PC-3 (cell line): ENCODE measurements around the gene EMP3. TPM values are rescaled to one million over a fixed set of nuclear protein-coding genes. Genes with fewer than 3 reads are reported as not detected.

Source experiments
- ATAC-seq: fragments of 200-7000 bp; cut with Tn5 transposase; 2 replicates; pipeline ENCODE4 v1.9.1; 2020; ENCODE audit warnings: mild to moderate bottlenecking, moderate library complexity
- BruUV-seq: library from RNA; stranded (reverse); fragments of 400-500 nt; replicated peaks from 2 replicates; lab custom pipeline; 2021; lab: Mats Ljungman, UMichigan
- CTCF ChIA-PET: fragments of 300-600 bp; sonication (Branson Sonifier 250); formaldehyde crosslinking; loops from one replicate; lab custom pipeline; 2022; ENCODE audit warnings: antibody characterized with exemption; lab: Charles Lee
- POLR2A ChIA-PET: fragments of 300-600 bp; sonication (Branson Sonifier 250); formaldehyde crosslinking; loops from one replicate; lab custom pipeline; 2022; ENCODE audit warnings: antibody characterized with exemption; ENCODE audit not compliant: unreplicated experiment; lab: Charles Lee
- DNase-seq: peaks from one replicate; pipeline ENCODE4 v3.0.0-alpha.2; 2015
- H2AFZ ChIP-seq: fragments of 300-600 bp; sonication (generic); 2 replicates; pipeline ENCODE4 v1.6.0; 2016; ENCODE audit warnings: antibody characterized with exemption, low read length
- H3F3A ChIP-seq: fragments of 300-600 bp; sonication (generic); one replicate; pipeline ENCODE4 v1.6.0; 2017; ENCODE audit warnings: antibody characterized with exemption, low read length, control low read depth, mild to moderate bottlenecking; ENCODE audit not compliant: unreplicated experiment
- H3K27ac ChIP-seq: fragments of 300-600 bp; sonication (generic); 2 replicates; pipeline ENCODE4 v1.5.1; 2016; ENCODE audit warnings: mild to moderate bottlenecking, low read length
- H3K27me3 ChIP-seq: fragments of 300-600 bp; sonication (generic); 2 replicates; pipeline ENCODE4 v1.6.1; 2016; ENCODE audit warnings: low read length, mixed read lengths
- H3K36me3 ChIP-seq: fragments of 300-600 bp; sonication (generic); 2 replicates; pipeline ENCODE4 v1.6.1; 2016; ENCODE audit warnings: low read depth, mixed run types, low read length, mixed read lengths
- H3K4me1 ChIP-seq: fragments of 300-600 bp; sonication (generic); 2 replicates; pipeline ENCODE4 v1.5.1; 2016; ENCODE audit warnings: low read length; ENCODE audit not compliant: insufficient read depth
- H3K4me2 ChIP-seq: fragments of 300-600 bp; sonication (generic); 2 replicates; pipeline ENCODE4 v1.6.0; 2016; ENCODE audit warnings: low read length
- H3K4me3 ChIP-seq: fragments of 300-600 bp; sonication (generic); 2 replicates; pipeline ENCODE4 v1.5.1; 2016; ENCODE audit warnings: mild to moderate bottlenecking, low read length, mixed read lengths
- H3K79me2 ChIP-seq: fragments of 300-600 bp; sonication (generic); 2 replicates; pipeline ENCODE4 v1.6.1; 2017; ENCODE audit warnings: low read length, mixed read lengths
- H3K9ac ChIP-seq: fragments of 300-600 bp; sonication (generic); 2 replicates; pipeline ENCODE4 v1.6.0; 2016; ENCODE audit warnings: mild to moderate bottlenecking, low read length
- H3K9me2 ChIP-seq: fragments of 300-600 bp; sonication (generic); replicated peaks from 2 replicates; pipeline ENCODE4 v1.6.1; 2016; ENCODE audit warnings: mixed run types, low read length, mixed read lengths
- H3K9me3 ChIP-seq: fragments of 300-600 bp; sonication (generic); 2 replicates; pipeline ENCODE4 v1.6.1; 2016; ENCODE audit warnings: low read length, mixed read lengths
- H4K20me1 ChIP-seq: fragments of 300-600 bp; sonication (generic); 2 replicates; pipeline ENCODE4 v1.6.1; 2016; ENCODE audit warnings: low read length, mixed read lengths
- EZH2 ChIP-seq: fragments of 300-600 bp; sonication (generic); IDR thresholded peaks from one replicate; pipeline ENCODE4 v1.6.1; 2017; ENCODE audit warnings: antibody characterized with exemption, mild to moderate bottlenecking, low read length; ENCODE audit not compliant: unreplicated experiment
- EZH2phosphoT487 ChIP-seq: fragments of 300-600 bp; sonication (generic); IDR thresholded peaks from 2 replicates; pipeline ENCODE4 v1.6.1; 2018; ENCODE audit warnings: mild to moderate bottlenecking, antibody characterized with exemption, low read length, borderline replicate concordance
- intact Hi-C: fragments of 100-400 bp; cut with micrococcal nuclease; formaldehyde crosslinking; loops from 2 replicates; pipeline ENCODE4 v1.9.0; 2023
- total RNA-seq: library from RNA; depleted of rRNA; stranded (reverse); fragments of >200 nt; gene quantifications from 2 replicates; pipeline ENCODE4 v1.2.3, GENCODE V29; 2014
- TF ChIP-seq, protein P1 (sequence below): fragments of 300-600 bp; sonication (generic); conservative IDR thresholded peaks from 2 replicates; pipeline ENCODE4 v1.5.1; 2017; ENCODE audit warnings: antibody characterized with exemption, low read depth, mild to moderate bottlenecking, low read length

The EMP3 gene
- total RNA-seq, 1 experiment from 2014 or later: 31.9 TPM

DNA sequence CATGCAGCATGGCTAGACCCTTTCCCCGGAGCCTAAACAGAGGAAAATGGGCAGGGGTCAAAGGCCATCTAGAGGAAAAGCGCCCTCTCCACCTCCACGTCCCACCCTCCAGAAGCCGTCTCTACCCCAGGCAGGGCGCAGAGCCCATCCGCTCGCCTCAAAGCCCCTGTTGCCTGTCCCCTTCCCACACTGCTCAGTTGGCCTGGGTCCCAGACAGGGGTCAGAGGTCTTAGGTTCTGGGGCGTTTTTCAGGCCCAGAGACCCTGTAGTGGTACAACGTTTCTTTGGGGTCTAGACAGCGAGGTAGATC, 38.1 kb downstream of the EMP3 start:
- peak overlapping the region; percentile 66 for H3K4me3 ChIP-seq
- POLR2A ChIA-PET: interaction anchor here (0.7 to 1.1 kb wide), 2 partner anchors 31 to 129 kb away, joined by 4 to 6 read pairs; no protein-coding TSS in a partner anchor
- CTCF ChIA-PET: interaction anchor here (0.5 to 2.5 kb wide), 3 partner anchors 11 to 221 kb away, joined by 4 to 17 read pairs (median 5); partner anchors contain the start of gene KDELR1

DNA sequence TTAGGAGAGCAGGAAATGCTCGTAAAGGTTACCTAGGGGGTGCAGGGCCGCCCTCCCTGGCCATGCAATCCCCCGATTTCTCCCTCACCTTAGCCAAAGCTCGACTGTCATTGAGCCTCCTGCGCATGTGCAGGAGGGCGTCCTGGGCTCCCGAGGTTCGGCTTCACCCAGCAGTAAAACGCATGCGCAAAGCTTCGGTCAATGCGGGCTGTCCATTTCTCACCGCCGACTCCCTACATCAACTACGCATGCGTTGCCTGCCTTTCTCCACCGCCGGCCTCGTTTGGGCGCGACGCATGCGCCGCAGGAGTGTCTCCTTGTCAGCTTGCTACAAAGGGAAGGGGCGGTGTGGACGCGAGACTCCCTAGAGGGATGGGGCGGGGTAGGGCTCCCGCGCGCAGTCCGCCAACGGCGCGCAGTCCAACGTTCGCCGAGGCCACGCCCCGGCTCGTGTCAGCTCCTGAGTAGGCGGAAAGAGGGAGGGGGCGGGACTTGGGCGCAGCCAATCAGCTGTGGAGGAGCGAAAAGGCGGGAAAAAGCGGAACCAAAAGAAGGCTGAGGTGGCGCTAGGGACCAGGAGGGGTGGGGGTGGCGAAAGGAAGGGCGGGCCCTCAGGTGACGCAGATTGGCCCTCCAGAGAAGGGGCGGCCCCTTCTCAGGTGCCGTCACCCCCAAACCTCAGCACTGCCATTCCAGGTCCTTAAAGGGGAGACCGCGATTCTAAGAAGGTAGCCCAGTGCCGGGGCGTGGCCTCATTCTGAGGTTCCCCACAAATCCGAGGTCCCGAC, 38.7 kb downstream of the EMP3 start, which contains the start of the genes SYNGR4 and TMEM143:
TSS of gene SYNGR4 (plus strand) at position 558 of the 788 bp plus-strand sequence. CDS start 1,476 bp downstream, outside the sequence.
TSS of gene TMEM143 (minus strand) at position 131 of the 788 bp plus-strand sequence. CDS start at position 111, 20 bp downstream.
- ATAC-seq (peak; percentile 82), DNase-seq (peak; percentile 97)
- Histone ChIP-seq H3K79me2 (no peaks in the 10 kb centered on the region), H3K9me3 (no peaks in the 10 kb centered on the region), H2AFZ (peak within 1 kb of the TSS; percentile 82), H3K4me1 (peaks cover 5% of the 10 kb centered on the region; the same call in 1 of the 2 replicates), H3K4me2 (peak within 1 kb of the TSS; percentile 95), H3K36me3 (no peaks in the 10 kb centered on the region), H3K27ac (peak within 1 kb of the TSS; percentile 42), H3K9ac (peak within 1 kb of the TSS; percentile 81), H3F3A (no peaks in the 10 kb centered on the region), H3K9me2 (no peaks in the 10 kb centered on the region), H3K27me3 (no peaks in the 10 kb centered on the region), H4K20me1 (no peaks in the 10 kb centered on the region), H3K4me3 (peak within 1 kb of the TSS; percentile 66)
- intact Hi-C loops: no loop called here
- no TSS peak for BruUV-seq
- ChIA-PET CTCF (interaction anchor here (0.6 to 2.5 kb wide), 2 partner anchors 27 to 220 kb away, joined by 5 to 17 read pairs; partner anchors contain the start of gene KDELR1), POLR2A (interaction anchor here (0.7 to 1.1 kb wide), 2 partner anchors 31 to 129 kb away, joined by 4 to 6 read pairs; no protein-coding TSS in a partner anchor)
- TF ChIP-seq, protein P1, sequence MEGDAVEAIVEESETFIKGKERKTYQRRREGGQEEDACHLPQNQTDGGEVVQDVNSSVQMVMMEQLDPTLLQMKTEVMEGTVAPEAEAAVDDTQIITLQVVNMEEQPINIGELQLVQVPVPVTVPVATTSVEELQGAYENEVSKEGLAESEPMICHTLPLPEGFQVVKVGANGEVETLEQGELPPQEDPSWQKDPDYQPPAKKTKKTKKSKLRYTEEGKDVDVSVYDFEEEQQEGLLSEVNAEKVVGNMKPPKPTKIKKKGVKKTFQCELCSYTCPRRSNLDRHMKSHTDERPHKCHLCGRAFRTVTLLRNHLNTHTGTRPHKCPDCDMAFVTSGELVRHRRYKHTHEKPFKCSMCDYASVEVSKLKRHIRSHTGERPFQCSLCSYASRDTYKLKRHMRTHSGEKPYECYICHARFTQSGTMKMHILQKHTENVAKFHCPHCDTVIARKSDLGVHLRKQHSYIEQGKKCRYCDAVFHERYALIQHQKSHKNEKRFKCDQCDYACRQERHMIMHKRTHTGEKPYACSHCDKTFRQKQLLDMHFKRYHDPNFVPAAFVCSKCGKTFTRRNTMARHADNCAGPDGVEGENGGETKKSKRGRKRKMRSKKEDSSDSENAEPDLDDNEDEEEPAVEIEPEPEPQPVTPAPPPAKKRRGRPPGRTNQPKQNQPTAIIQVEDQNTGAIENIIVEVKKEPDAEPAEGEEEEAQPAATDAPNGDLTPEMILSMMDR: no peak
- TF ChIP-seq EZH2phosphoT487 (no peak), EZH2 (no peak)

More for the DNA sequence above, 38.1 kb downstream of the EMP3 start:
- Histone ChIP-seq H3K79me2 (no peaks in the 10 kb centered on the region), H3K36me3 (no peaks in the 10 kb centered on the region), H2AFZ (peak overlapping the region; percentile 82), H3K4me1 (peaks cover 5% of the 10 kb centered on the region; the same call in 1 of the 2 replicates), H3F3A (no peaks in the 10 kb centered on the region), H3K27me3 (no peaks in the 10 kb centered on the region), H3K9me3 (no peaks in the 10 kb centered on the region), H3K9me2 (no peaks in the 10 kb centered on the region), H3K9ac (peak overlapping the region; percentile 81), H3K27ac (peak overlapping the region; percentile 42), H4K20me1 (no peaks in the 10 kb centered on the region), H3K4me2 (peak overlapping the region; percentile 95)
- TSS peak; percentile 87 for BruUV-seq
- DNase-seq (no peak), ATAC-seq (peak; percentile 6; the same call in 1 of the 2 replicates)
- TF ChIP-seq EZH2 (no peak), EZH2phosphoT487 (no peak)
- TF ChIP-seq, protein P1: no peak
- intact Hi-C loops: no loop called here
